GM19328 (cell line): ENCODE results near the gene NMNAT1.
"Not testable (repeated sequence)": the region's sequence is repeated elsewhere in the genome, so short reads cannot be mapped to it uniquely, and the experiment has no call there.

Source experiments
- ATAC-seq: cut with Tn5 transposase; IDR thresholded peaks from one replicate; pipeline ENCODE4 v1.9.1; 2021; ENCODE audit warnings: mild to moderate bottlenecking, moderate library complexity; ENCODE audit not compliant: unreplicated experiment

The NMNAT1 gene

GRCh38 chr1:9942939-9943788, at the start of gene NMNAT1, which contains the start of gene LZIC:
Gene NMNAT1 (plus strand): TSS chr1:9943475. CDS start chr1:9972074, 28,599 bp downstream.
Gene LZIC (minus strand): TSS chr1:9943391. CDS start chr1:9936619, 6,772 bp downstream.
- ATAC-seq, result peak; percentile 90

- no peak for ATAC-seq
These were observed 49.2 kb upstream of the NMNAT1 start for GRCh38 chr1:9894115-9894514.

- ATAC-seq, result no peak
These were observed 42.9 kb upstream of the NMNAT1 start for GRCh38 chr1:9900142-9901043.

GRCh38 chr1:9901148-9902059, 41.9 kb upstream of the NMNAT1 start:
- no peak for ATAC-seq

GRCh38 chr1:9902060-9902452, 41.2 kb upstream of the NMNAT1 start:
- ATAC-seq, result no peak

GRCh38 chr1:9903801-9904527, 39.3 kb upstream of the NMNAT1 start:
- ATAC-seq, result no peak

- ATAC-seq, result no peak
These were observed 38.7 kb upstream of the NMNAT1 start for GRCh38 chr1:9904596-9904995.

GRCh38 chr1:9905010-9905409, 38.3 kb upstream of the NMNAT1 start:
- ATAC-seq, result no peak

GRCh38 chr1:9906466-9906865, 36.8 kb upstream of the NMNAT1 start:
- no peak for ATAC-seq

GRCh38 chr1:9907441-9907840, 35.8 kb upstream of the NMNAT1 start:
- ATAC-seq, result no peak

GRCh38 chr1:9908871-9909233, 34.4 kb upstream of the NMNAT1 start:
- ATAC-seq, result no peak

GRCh38 chr1:9909234-9910046, 33.8 kb upstream of the NMNAT1 start:
- no peak for ATAC-seq

GRCh38 chr1:9910076-9910422, 33.2 kb upstream of the NMNAT1 start, which contains the start of gene CTNNBIP1:
Gene CTNNBIP1 (minus strand): TSS chr1:9910269. CDS start chr1:9872064, 38,205 bp downstream.
- peak; percentile 83 for ATAC-seq

GRCh38 chr1:9910423-9911178, 32.7 kb upstream of the NMNAT1 start:
- peak; percentile 92 for ATAC-seq

GRCh38 chr1:9912264-9912936, 30.9 kb upstream of the NMNAT1 start:
- ATAC-seq, result no peak

- ATAC-seq, result no peak
These were observed 28.7 kb upstream of the NMNAT1 start for GRCh38 chr1:9914610-9914937.

GRCh38 chr1:9916452-9916851, 26.8 kb upstream of the NMNAT1 start:
- no peak for ATAC-seq

GRCh38 chr1:9917495-9917894, 25.8 kb upstream of the NMNAT1 start:
- ATAC-seq, result not testable (repeated sequence)
